ENCODE measurements around the gene RAB1A. TPM values are rescaled to one million over a fixed set of nuclear protein-coding genes. Genes with fewer than 3 reads are reported as not detected.

RAB1A gene
- total RNA-seq, 1 experiment from 2014 or later = 165 TPM

GRCh38 chr2:65137197-65137775, 7.4 kb upstream of the RAB1A start:
- Histone ChIP-seq H3K27ac (no peak overlapping the region), H3K4me3 (no peak overlapping the region), H3K36me3 (ENCODE audit: low read depth) (no peaks in the 10 kb centered on the region), H4K20me1 (ENCODE audit: insufficient read depth) (no peaks in the 10 kb centered on the region), H3K4me1 (replicated peaks; ENCODE audit: insufficient read depth) (no peaks in the 10 kb centered on the region), H3F3A (ENCODE audit: insufficient read depth, low read depth) (no peaks in the 10 kb centered on the region), H3K79me2 (ENCODE audit: low read depth) (no peaks in the 10 kb centered on the region), H3K9me2 (ENCODE audit: insufficient read depth) (no peaks in the 10 kb centered on the region), H2AFZ (no peak overlapping the region), H3K4me2 (no peak overlapping the region), H3K9me3 (ENCODE audit: insufficient read depth, low read depth) (no peaks in the 10 kb centered on the region), H3K27me3 (ENCODE audit: insufficient read depth, low read depth) (no peaks in the 10 kb centered on the region)
- BruUV-seq (replicated peaks) = no TSS peak
- ChIA-PET CTCF (no interaction called here), POLR2A (ENCODE audit: unreplicated experiment) (interaction anchor here (0.5 kb wide), 1 partner anchor 12 kb away, joined by 3 read pairs; no protein-coding TSS in a partner anchor)
- intact Hi-C loops (cut with micrococcal nuclease; ENCODE audit: unreplicated experiment) = no loop called here
- DNase-seq = no peak
- no peak for TF ChIP-seq CTCF (conservative IDR thresholded peaks at IDR 0.05)
- TF ChIP-seq EZH2 (IDR thresholded peaks at IDR 0.05; ENCODE audit: low read depth) = no peak

GRCh38 chr2:65136253-65136652, 6.3 kb upstream of the RAB1A start:
- Histone ChIP-seq H3F3A (ENCODE audit: insufficient read depth, low read depth) (0 out of 2 replicates have a peak, but pooled peaks cover 3% of the 10 kb centered on the region), H2AFZ (no peak overlapping the region), H3K27ac (no peak overlapping the region), H3K9me3 (ENCODE audit: insufficient read depth, low read depth) (no peaks in the 10 kb centered on the region), H3K9me2 (ENCODE audit: insufficient read depth) (no peaks in the 10 kb centered on the region), H3K79me2 (ENCODE audit: low read depth) (no peaks in the 10 kb centered on the region), H3K27me3 (ENCODE audit: insufficient read depth, low read depth) (no peaks in the 10 kb centered on the region), H3K4me2 (no peak overlapping the region), H3K4me3 (no peak overlapping the region), H3K4me1 (replicated peaks; ENCODE audit: insufficient read depth) (no peaks in the 10 kb centered on the region), H4K20me1 (ENCODE audit: insufficient read depth) (no peaks in the 10 kb centered on the region), H3K36me3 (ENCODE audit: low read depth) (no peaks in the 10 kb centered on the region)
- CTCF ChIA-PET = no interaction called here
- TF ChIP-seq EZH2 (IDR thresholded peaks at IDR 0.05; ENCODE audit: low read depth) (no peak), CTCF (conservative IDR thresholded peaks at IDR 0.05) (no peak)
- POLR2A ChIA-PET (ENCODE audit: unreplicated experiment) = no interaction called here
- no TSS peak for BruUV-seq (replicated peaks)
- intact Hi-C loops (cut with micrococcal nuclease; ENCODE audit: unreplicated experiment) = no loop called here
- DNase-seq = no peak

GRCh38 chr2:65134158-65134557, 4.3 kb upstream of the RAB1A start:
- CTCF ChIA-PET = interaction anchor here (0.6 to 1.8 kb wide), 2 partner anchors 29 to 440 kb away, joined by 3 to 4 read pairs; no protein-coding TSS in a partner anchor
- Histone ChIP-seq H3K36me3 (ENCODE audit: low read depth) (no peaks in the 10 kb centered on the region), H3K9me2 (ENCODE audit: insufficient read depth) (no peaks in the 10 kb centered on the region), H2AFZ (no peak overlapping the region), H3K4me1 (replicated peaks; ENCODE audit: insufficient read depth) (no peaks in the 10 kb centered on the region), H3K27me3 (ENCODE audit: insufficient read depth, low read depth) (no peaks in the 10 kb centered on the region), H4K20me1 (ENCODE audit: insufficient read depth) (peaks cover 2% of the 10 kb centered on the region), H3K79me2 (ENCODE audit: low read depth) (peaks cover 8% of the 10 kb centered on the region), H3K27ac (no peak overlapping the region), H3K9me3 (ENCODE audit: insufficient read depth, low read depth) (no peaks in the 10 kb centered on the region), H3F3A (ENCODE audit: insufficient read depth, low read depth) (0 out of 2 replicates have a peak, but pooled peaks cover 5% of the 10 kb centered on the region), H3K4me3 (no peak overlapping the region), H3K4me2 (no peak overlapping the region)
- POLR2A ChIA-PET (ENCODE audit: unreplicated experiment) = no interaction called here
- DNase-seq = no peak
- intact Hi-C loops (cut with micrococcal nuclease; ENCODE audit: unreplicated experiment) = no loop called here
- TF ChIP-seq CTCF (conservative IDR thresholded peaks at IDR 0.05) (no peak), EZH2 (IDR thresholded peaks at IDR 0.05; ENCODE audit: low read depth) (no peak)
- BruUV-seq (replicated peaks) = no TSS peak
